ENCODE data around the gene TXNDC8. TPM values are rescaled to one million over a fixed set of nuclear protein-coding genes. Genes with fewer than 3 reads are reported as not detected.
"Not testable (repeated sequence)": the region's sequence is repeated elsewhere in the genome, so short reads cannot be mapped to it uniquely, and the experiment has no call there.

Gene TXNDC8
- total RNA-seq, 1 experiment from 2014 or later, result not detected

DNA sequence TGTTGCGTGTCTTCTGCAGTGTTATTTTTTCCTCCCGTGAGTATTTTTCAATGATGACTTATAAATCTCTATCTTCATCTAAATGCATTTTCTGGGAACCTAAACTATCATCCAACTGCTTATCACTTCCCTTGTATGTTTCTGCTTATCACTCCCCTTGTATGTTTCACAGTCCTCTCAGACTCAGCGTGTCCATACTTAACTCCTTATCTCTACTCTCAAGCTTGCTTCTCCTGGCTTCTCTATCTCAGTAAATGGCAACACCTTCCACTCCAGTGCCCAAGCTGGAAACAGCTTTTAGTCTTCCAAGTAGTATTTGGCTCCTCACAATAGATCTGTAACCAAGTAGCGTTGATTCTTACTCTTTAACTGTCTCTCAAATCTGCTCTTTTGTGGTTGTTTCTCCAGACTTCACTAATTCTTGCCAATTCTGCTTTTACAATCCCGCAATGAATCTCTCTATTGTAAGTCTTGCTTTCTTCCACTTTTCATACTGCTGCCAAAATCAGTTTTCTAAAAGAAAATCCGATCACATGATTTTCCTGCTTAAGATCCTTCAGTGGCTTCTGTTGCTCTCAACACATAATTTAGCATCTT lies 33.8 kb upstream of the TXNDC8 start (continued):
- TF ChIP-seq ZNF416 (CRISPR knock-in tag; IDR thresholded peaks at IDR 0.05) (no peak), ZNF138 (CRISPR knock-in tag; conservative IDR thresholded peaks at IDR 0.05) (no peak)
- TF ChIP-seq, protein P1, sequence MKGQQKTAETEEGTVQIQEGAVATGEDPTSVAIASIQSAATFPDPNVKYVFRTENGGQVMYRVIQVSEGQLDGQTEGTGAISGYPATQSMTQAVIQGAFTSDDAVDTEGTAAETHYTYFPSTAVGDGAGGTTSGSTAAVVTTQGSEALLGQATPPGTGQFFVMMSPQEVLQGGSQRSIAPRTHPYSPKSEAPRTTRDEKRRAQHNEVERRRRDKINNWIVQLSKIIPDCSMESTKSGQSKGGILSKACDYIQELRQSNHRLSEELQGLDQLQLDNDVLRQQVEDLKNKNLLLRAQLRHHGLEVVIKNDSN (CRISPR knock-in tag; IDR thresholded peaks at IDR 0.05), result no peak

DNA sequence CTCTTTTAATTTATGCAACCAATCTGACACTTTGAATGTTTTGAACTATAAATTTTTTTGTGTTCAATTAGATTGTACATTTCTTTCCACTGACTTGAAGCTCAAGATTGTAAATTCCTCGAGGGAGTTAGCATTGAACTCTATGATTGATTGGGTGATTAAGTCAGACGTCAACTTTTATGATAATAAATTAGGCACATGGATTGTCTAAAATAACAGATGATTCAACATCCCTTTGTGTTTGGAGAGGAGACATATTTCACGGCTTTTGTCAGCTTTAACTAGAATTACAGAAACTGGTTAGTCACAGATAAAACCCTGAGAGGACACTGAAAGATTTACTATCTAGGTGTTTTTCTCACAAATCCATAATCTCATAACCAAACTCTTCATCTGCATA lies 32.7 kb upstream of the TXNDC8 start:
- ATAC-seq, result no peak
- no peaks in the 10 kb centered on the region for H3K36me3 Mint-ChIP-seq
- CTCF ChIA-PET, result no interaction called here

DNA sequence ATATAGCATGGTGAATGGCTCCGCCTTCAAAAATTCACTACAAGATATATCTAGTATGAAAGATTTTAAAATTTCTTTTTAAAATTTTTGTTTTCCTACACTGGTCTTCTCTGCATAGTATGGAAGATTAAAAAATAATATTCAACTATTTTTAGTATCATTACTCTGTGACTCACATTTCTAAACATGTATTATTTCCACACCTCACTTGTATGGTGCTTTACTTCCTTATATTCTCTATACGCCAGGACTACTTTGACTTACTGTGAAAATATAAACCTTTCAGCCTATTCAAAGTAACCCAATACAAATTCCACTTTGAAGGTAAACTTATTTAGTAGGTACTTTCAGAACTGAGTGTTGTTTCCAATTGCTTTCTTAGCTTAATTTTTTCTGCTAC lies 26.8 kb upstream of the TXNDC8 start:
- Mint-ChIP-seq H3K9me3 (no peaks in the 10 kb centered on the region), H3K27ac (no peak overlapping the region), H3K36me3 (no peaks in the 10 kb centered on the region), H3K27me3 (ENCODE audit: low read depth) (no peaks in the 10 kb centered on the region), H3K4me1 (no peaks in the 10 kb centered on the region), H3K4me3 (no peak overlapping the region)
- DNase-seq (ENCODE audit: low spot score) (no peak), ATAC-seq (no peak)
- ChIA-PET CTCF (no interaction called here), POLR2A (interaction anchor here (0.5 kb wide), 1 partner anchor 785 kb away, joined by 6 read pairs; no protein-coding TSS in a partner anchor)
- no peak for TF ChIP-seq ZNF396 (CRISPR knock-in tag; IDR thresholded peaks at IDR 0.05; ENCODE audit: borderline replicate concordance)
- TF ChIP-seq, protein P2, sequence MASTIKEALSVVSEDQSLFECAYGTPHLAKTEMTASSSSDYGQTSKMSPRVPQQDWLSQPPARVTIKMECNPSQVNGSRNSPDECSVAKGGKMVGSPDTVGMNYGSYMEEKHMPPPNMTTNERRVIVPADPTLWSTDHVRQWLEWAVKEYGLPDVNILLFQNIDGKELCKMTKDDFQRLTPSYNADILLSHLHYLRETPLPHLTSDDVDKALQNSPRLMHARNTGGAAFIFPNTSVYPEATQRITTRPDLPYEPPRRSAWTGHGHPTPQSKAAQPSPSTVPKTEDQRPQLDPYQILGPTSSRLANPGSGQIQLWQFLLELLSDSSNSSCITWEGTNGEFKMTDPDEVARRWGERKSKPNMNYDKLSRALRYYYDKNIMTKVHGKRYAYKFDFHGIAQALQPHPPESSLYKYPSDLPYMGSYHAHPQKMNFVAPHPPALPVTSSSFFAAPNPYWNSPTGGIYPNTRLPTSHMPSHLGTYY (CRISPR knock-in tag; IDR thresholded peaks at IDR 0.05), result no peak
- TF ChIP-seq SMAD4 (CRISPR knock-in tag; IDR thresholded peaks at IDR 0.05), result no peak
- TF ChIP-seq EMX1 (CRISPR knock-in tag; IDR thresholded peaks at IDR 0.05), result no peak
- no peak for TF ChIP-seq SP1 (CRISPR knock-in tag; conservative IDR thresholded peaks at IDR 0.05)
- no peak for TF ChIP-seq NR1H2 (CRISPR knock-in tag; IDR thresholded peaks at IDR 0.05)
- TF ChIP-seq HMGA2 (CRISPR knock-in tag; IDR thresholded peaks at IDR 0.05), result no peak

More for the DNA sequence above, 32.7 kb upstream of the TXNDC8 start:
- Mint-ChIP-seq H3K9me3 (no peaks in the 10 kb centered on the region), H3K4me1 (no peaks in the 10 kb centered on the region), H3K27ac (no peak overlapping the region), H3K4me3 (no peak overlapping the region), H3K27me3 (ENCODE audit: low read depth) (no peaks in the 10 kb centered on the region)
- TF ChIP-seq ZNF232 (CRISPR knock-in tag; IDR thresholded peaks at IDR 0.05) (no peak), ZNF219 (CRISPR knock-in tag; IDR thresholded peaks at IDR 0.05; ENCODE audit: borderline replicate concordance) (no peak), ZNF416 (CRISPR knock-in tag; IDR thresholded peaks at IDR 0.05) (no peak)
- DNase-seq (ENCODE audit: low spot score), result no peak
- POLR2A ChIA-PET, result no interaction called here

DNA sequence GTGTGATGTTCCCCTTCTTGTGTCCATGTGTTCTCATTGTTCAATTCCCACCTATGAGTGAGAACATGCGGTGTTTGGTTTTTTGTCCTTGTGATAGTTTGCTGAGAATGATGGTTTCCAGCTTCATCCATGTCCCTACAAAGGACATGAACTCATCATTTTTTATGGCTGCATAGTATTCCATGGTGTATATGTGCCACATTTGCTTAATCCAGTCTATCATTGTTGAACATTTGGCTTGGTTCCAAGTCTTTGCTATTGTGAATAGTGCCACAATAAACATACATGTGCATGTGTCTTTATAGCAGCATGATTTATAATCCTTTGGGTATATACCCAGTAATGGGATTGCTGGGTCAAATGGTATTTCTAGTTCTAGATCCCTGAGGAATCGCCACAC lies 21.3 kb upstream of the TXNDC8 start:
- H3K4me1 Mint-ChIP-seq; H3K27me3 Mint-ChIP-seq (ENCODE audit: low read depth); ATAC-seq; POLR2A ChIA-PET; H3K27ac Mint-ChIP-seq; H3K36me3 Mint-ChIP-seq; DNase-seq (ENCODE audit: low spot score); H3K9me3 Mint-ChIP-seq; CTCF ChIA-PET; H3K4me3 Mint-ChIP-seq: not testable (repeated sequence)

DNA sequence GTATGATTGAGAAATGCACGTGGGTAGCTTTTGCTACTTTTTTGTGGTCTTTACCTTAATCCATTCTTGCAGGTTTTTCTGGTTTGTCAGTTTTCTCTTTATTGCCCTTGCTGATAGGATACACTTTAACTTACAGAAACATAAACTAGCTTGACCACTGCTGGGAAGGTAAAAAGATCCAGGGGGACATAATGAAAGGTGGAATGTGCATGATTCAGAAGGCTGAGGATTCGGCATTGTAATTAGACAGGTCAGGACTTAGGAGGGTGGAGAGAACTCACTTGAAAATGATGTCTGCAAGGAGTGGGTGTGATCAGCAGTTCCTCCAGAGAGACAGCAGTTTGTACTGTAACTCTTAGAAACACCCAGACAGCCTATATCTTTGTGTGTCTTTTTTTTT lies 19.8 kb upstream of the TXNDC8 start:
- Mint-ChIP-seq H3K9me3 (0 out of 2 replicates have a peak, but pooled peaks cover 3% of the 10 kb centered on the region), H3K36me3 (no peaks in the 10 kb centered on the region), H3K4me1 (no peaks in the 10 kb centered on the region), H3K4me3 (no peak overlapping the region), H3K27me3 (ENCODE audit: low read depth) (no peaks in the 10 kb centered on the region), H3K27ac (no peak overlapping the region)
- ATAC-seq (no peak), DNase-seq (ENCODE audit: low spot score) (no peak)
- CTCF ChIA-PET, result no interaction called here
- POLR2A ChIA-PET, result no interaction called here
- TF ChIP-seq, protein P3, sequence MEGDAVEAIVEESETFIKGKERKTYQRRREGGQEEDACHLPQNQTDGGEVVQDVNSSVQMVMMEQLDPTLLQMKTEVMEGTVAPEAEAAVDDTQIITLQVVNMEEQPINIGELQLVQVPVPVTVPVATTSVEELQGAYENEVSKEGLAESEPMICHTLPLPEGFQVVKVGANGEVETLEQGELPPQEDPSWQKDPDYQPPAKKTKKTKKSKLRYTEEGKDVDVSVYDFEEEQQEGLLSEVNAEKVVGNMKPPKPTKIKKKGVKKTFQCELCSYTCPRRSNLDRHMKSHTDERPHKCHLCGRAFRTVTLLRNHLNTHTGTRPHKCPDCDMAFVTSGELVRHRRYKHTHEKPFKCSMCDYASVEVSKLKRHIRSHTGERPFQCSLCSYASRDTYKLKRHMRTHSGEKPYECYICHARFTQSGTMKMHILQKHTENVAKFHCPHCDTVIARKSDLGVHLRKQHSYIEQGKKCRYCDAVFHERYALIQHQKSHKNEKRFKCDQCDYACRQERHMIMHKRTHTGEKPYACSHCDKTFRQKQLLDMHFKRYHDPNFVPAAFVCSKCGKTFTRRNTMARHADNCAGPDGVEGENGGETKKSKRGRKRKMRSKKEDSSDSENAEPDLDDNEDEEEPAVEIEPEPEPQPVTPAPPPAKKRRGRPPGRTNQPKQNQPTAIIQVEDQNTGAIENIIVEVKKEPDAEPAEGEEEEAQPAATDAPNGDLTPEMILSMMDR (IDR thresholded peaks at IDR 0.05), result no peak
- TF ChIP-seq GRHL2 (CRISPR knock-in tag; IDR thresholded peaks at IDR 0.05; ENCODE audit: insufficient replicate concordance, severe bottlenecking), result no peak
- TF ChIP-seq, protein P1 (CRISPR knock-in tag; IDR thresholded peaks at IDR 0.05), result no peak
- TF ChIP-seq, protein P4, sequence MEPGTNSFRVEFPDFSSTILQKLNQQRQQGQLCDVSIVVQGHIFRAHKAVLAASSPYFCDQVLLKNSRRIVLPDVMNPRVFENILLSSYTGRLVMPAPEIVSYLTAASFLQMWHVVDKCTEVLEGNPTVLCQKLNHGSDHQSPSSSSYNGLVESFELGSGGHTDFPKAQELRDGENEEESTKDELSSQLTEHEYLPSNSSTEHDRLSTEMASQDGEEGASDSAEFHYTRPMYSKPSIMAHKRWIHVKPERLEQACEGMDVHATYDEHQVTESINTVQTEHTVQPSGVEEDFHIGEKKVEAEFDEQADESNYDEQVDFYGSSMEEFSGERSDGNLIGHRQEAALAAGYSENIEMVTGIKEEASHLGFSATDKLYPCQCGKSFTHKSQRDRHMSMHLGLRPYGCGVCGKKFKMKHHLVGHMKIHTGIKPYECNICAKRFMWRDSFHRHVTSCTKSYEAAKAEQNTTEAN (CRISPR knock-in tag; IDR thresholded peaks at IDR 0.05), result no peak
- no peak for TF ChIP-seq NR1H2 (CRISPR knock-in tag; IDR thresholded peaks at IDR 0.05)
